HG03565 (cell line): ENCODE results near the gene DLK1.

Source experiments
- ATAC-seq: cut with Tn5 transposase; IDR thresholded peaks from one replicate; pipeline ENCODE4 v1.9.1; 2021; ENCODE audit warnings: mild to moderate bottlenecking, moderate library complexity; ENCODE audit not compliant: unreplicated experiment

DLK1 gene

GRCh38 chr14:100776681-100777365 is 50.1 kb downstream of the DLK1 start:
- ATAC-seq = no peak

GRCh38 chr14:100777366-100777817 is 50.7 kb downstream of the DLK1 start:
- ATAC-seq = no peak

- no peak for ATAC-seq
Observed at GRCh38 chr14:100777818-100778525, 51.3 kb downstream of the DLK1 start.

- no peak for ATAC-seq
Observed at GRCh38 chr14:100778526-100778882, 51.8 kb downstream of the DLK1 start.

GRCh38 chr14:100778951-100779690 is 52.4 kb downstream of the DLK1 start:
- ATAC-seq = no peak

GRCh38 chr14:100779691-100780080 is 53.0 kb downstream of the DLK1 start:
- no peak for ATAC-seq

GRCh38 chr14:100780246-100780645 is 53.6 kb downstream of the DLK1 start:
- no peak for ATAC-seq

- no peak for ATAC-seq
Observed at GRCh38 chr14:100780646-100781355, 54.1 kb downstream of the DLK1 start.

- no peak for ATAC-seq
Observed at GRCh38 chr14:100781952-100782351, 55.3 kb downstream of the DLK1 start.

GRCh38 chr14:100782516-100783320 is 56.0 kb downstream of the DLK1 start:
- no peak for ATAC-seq

GRCh38 chr14:100783630-100784370 is 57.1 kb downstream of the DLK1 start:
- ATAC-seq = no peak

- no peak for ATAC-seq
Observed at GRCh38 chr14:100784523-100785337, 58.0 kb downstream of the DLK1 start.

GRCh38 chr14:100785338-100785615 is 58.6 kb downstream of the DLK1 start:
- no peak for ATAC-seq

- no peak for ATAC-seq
Observed at GRCh38 chr14:100785626-100786025, 58.9 kb downstream of the DLK1 start.

- ATAC-seq = no peak
Observed at GRCh38 chr14:100786131-100786530, 59.4 kb downstream of the DLK1 start.

GRCh38 chr14:100786576-100787219 is 60.0 kb downstream of the DLK1 start:
- no peak for ATAC-seq

GRCh38 chr14:100787659-100788058 is 61.0 kb downstream of the DLK1 start:
- no peak for ATAC-seq
